Activated CD8-positive, alpha-beta T cell treated with anti-CD3 and anti-CD28 coated beads for 36 hours (primary cell): ENCODE data around the gene FETUB. TPM values are rescaled to one million over a fixed set of nuclear protein-coding genes. Genes with fewer than 3 reads are reported as not detected.

Experiments
- ATAC-seq: fragments of 200-7000 bp; cut with Tn5 transposase; one replicate; pipeline ENCODE4 v1.10.0; 2021; ENCODE audit warnings: mild to moderate bottlenecking, moderate library complexity
- CTCF ChIA-PET: fragments of 350-600 bp; sonication (Branson Sonifier 250); formaldehyde crosslinking; loops from one replicate; lab custom pipeline; 2021; ENCODE audit warnings: antibody characterized with exemption; lab: Charles Lee
- POLR2A ChIA-PET: fragments of 350-600 bp; sonication (Branson Sonifier 250); formaldehyde crosslinking; loops from one replicate; lab custom pipeline; 2021; ENCODE audit warnings: antibody characterized with exemption; lab: Charles Lee
- DNase-seq: peaks from one replicate; pipeline ENCODE4 v3.0.0-alpha.2; 2020
- H3K27ac Mint-ChIP-seq: one replicate; pipeline ENCODE4 v1.8.0; 2021; ENCODE audit warnings: mild to moderate bottlenecking, mixed read lengths
- H3K27me3 Mint-ChIP-seq: one replicate; pipeline ENCODE4 v1.8.0; 2021; ENCODE audit warnings: mixed read lengths
- H3K36me3 Mint-ChIP-seq: one replicate; pipeline ENCODE4 v1.8.0; 2021; ENCODE audit warnings: low read depth, mixed read lengths
- H3K4me1 Mint-ChIP-seq: one replicate; pipeline ENCODE4 v1.8.0; 2021; ENCODE audit warnings: low read depth, mixed read lengths
- H3K4me3 Mint-ChIP-seq: one replicate; pipeline ENCODE4 v1.8.0; 2021; ENCODE audit warnings: mild to moderate bottlenecking, moderate library complexity, mixed read lengths
- H3K9me3 Mint-ChIP-seq: one replicate; pipeline ENCODE4 v1.8.0; 2021; ENCODE audit warnings: mixed read lengths
- intact Hi-C: fragments of 100-400 bp; cut with micrococcal nuclease; formaldehyde crosslinking; loops from one replicate; pipeline ENCODE4 v1.10.0; 2022
- total RNA-seq, 2 experiments: library from RNA; stranded (reverse); gene quantifications; one replicate each; pipeline ENCODE4 v1.2.3, GENCODE V29; 2021
- TF ChIP-seq, protein P1 (sequence below): fragments of 200-600 bp; IDR thresholded peaks from one replicate; pipeline ENCODE4 v1.8.0; 2022; ENCODE audit warnings: antibody characterized with exemption, mild to moderate bottlenecking

The FETUB gene
- not detected for total RNA-seq

DNA sequence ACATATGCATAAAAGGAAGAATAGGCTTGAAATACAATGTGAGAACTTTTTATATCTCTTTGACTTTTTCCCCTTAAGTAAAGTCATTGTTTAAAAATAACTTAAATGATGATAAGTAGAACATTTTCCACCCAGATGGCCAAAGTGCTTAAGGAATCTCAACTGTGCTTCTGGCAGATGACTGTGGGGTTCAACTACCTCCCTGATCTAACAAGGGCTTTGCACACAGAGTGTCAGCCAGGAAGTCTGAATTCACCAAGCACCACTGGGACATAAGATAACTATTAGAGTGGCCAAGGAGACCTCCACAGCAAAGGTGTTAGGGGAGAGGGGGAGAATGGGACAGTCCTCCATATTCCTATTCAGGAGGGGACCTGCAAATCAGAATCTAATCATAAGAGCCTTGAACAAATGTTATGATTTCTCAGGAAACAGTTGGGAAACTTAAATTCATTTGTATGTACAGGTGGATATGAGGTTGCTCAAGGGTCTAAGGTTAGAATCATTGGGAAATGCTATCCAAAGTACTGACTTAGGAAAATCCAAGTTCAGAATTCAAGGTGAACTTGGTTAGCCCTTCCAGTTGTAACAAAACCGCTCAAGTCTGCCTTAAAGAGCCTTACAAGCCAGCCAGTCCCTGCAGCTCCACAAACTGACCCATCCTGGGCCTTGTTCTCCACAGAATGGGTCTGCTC, at the start of gene FETUB:
Gene FETUB, plus strand, starts transcription at position 622 of the 695 bp plus-strand sequence. Its CDS starts 62 bp downstream, at position 684.
- DNase-seq (no peak), ATAC-seq (no peak)
- CTCF ChIA-PET, result interaction anchor here (12.7 kb wide), 1 partner anchor 24 kb away, joined by 103 read pairs; the partner anchor contains the start of gene AHSG
- H3K27me3 Mint-ChIP-seq, result peaks cover 18% of the 10 kb centered on the region
- no peak within 1 kb of the TSS for H3K27ac Mint-ChIP-seq
- intact Hi-C loops, result no loop called here
- no peaks in the 10 kb centered on the region for H3K36me3 Mint-ChIP-seq
- no peak within 1 kb of the TSS for H3K4me3 Mint-ChIP-seq
- no peaks in the 10 kb centered on the region for H3K9me3 Mint-ChIP-seq
- TF ChIP-seq, protein P1, sequence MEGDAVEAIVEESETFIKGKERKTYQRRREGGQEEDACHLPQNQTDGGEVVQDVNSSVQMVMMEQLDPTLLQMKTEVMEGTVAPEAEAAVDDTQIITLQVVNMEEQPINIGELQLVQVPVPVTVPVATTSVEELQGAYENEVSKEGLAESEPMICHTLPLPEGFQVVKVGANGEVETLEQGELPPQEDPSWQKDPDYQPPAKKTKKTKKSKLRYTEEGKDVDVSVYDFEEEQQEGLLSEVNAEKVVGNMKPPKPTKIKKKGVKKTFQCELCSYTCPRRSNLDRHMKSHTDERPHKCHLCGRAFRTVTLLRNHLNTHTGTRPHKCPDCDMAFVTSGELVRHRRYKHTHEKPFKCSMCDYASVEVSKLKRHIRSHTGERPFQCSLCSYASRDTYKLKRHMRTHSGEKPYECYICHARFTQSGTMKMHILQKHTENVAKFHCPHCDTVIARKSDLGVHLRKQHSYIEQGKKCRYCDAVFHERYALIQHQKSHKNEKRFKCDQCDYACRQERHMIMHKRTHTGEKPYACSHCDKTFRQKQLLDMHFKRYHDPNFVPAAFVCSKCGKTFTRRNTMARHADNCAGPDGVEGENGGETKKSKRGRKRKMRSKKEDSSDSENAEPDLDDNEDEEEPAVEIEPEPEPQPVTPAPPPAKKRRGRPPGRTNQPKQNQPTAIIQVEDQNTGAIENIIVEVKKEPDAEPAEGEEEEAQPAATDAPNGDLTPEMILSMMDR, result no peak
- H3K4me1 Mint-ChIP-seq, result peaks cover 25% of the 10 kb centered on the region
- POLR2A ChIA-PET, result interaction anchor here (1.2 kb wide), 1 partner anchor 15 kb away, joined by 3 read pairs; no protein-coding TSS in a partner anchor

DNA sequence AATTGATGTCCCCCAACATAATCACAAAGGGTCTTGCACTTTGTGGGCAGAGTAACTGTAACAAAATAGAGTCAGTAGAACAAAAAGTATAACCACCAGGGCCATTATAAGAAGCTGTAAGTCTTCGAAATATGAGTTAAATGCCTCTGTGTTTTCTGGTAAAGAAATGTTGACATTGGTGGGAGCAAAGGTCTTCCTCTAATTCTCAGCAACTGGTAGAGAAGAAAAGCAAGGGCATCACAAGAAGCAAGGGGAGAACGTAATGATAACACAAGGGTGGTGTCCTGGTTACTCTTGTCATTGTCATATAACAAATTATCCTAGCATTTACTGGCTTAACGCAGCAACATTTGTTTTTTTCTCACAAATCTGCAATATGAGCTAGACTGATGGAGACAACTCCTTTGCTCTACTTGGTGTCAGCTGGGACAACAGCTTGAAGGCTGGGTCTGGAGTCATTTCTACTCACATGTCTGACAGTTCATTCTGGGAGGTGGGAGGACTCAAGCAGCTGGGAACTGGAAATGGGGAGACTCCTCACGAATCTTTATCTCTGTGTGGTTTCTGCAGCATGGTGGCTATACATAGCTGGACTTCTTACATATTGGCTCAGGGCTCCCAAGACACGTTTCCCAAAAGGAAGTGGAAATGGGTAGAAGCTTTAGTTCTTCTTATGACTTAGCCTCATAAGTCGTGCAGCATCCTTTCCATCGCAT, 49.5 kb upstream of the FETUB start:
- TF ChIP-seq, protein P1, result no peak
- CTCF ChIA-PET, result interaction anchor here (1.0 to 17.4 kb wide), 6 partner anchors 17 to 522 kb away, joined by 3 to 185 read pairs (median 4); no protein-coding TSS in a partner anchor
- Mint-ChIP-seq H3K36me3 (peaks cover 2% of the 10 kb centered on the region), H3K27me3 (no peaks in the 10 kb centered on the region), H3K27ac (no peak overlapping the region), H3K4me1 (peaks cover 20% of the 10 kb centered on the region), H3K9me3 (no peaks in the 10 kb centered on the region), H3K4me3 (no peak overlapping the region)
- intact Hi-C loops, result no loop called here
- DNase-seq (no peak), ATAC-seq (no peak)
- POLR2A ChIA-PET, result interaction anchor here (0.6 to 1.1 kb wide), 7 partner anchors 18 to 931 kb away, joined by 3 to 4 read pairs (median 3); partner anchors contain the start of genes DNAJB11 and EIF4A2

DNA sequence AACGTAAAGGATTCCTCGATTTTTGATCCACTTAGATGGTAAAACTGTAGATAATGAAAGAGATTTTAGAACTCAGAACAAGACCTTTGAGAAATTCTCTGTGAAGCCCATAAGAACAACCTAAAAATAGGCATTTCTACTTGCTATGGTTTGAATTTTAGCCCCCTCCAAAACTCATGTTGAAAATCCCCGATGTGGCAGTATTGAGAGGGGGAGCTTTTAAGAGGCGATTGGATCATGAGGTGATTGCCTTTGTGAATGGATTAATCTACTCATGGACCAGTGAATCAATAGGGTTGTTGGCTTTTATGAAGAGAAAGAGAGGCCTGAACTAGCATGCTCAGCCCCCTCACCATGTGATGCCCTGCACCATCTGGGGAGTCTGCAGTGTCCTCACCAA, 47.5 kb upstream of the FETUB start:
- H3K27ac Mint-ChIP-seq, result no peak overlapping the region
- H3K36me3 Mint-ChIP-seq, result no peaks in the 10 kb centered on the region
- H3K9me3 Mint-ChIP-seq, result no peaks in the 10 kb centered on the region
- ATAC-seq (no peak), DNase-seq (no peak)
- ChIA-PET POLR2A (interaction anchor here (1.3 kb wide), 1 partner anchor 16 kb away, joined by 3 read pairs; no protein-coding TSS in a partner anchor), CTCF (interaction anchor here (0.6 to 17.4 kb wide), 4 partner anchors 10 to 69 kb away, joined by 3 to 185 read pairs (median 3); no protein-coding TSS in a partner anchor)
- H3K27me3 Mint-ChIP-seq, result no peaks in the 10 kb centered on the region
- TF ChIP-seq, protein P1, result no peak
- peaks cover 20% of the 10 kb centered on the region for H3K4me1 Mint-ChIP-seq
- no peak overlapping the region for H3K4me3 Mint-ChIP-seq
- intact Hi-C loops, result no loop called here

DNA sequence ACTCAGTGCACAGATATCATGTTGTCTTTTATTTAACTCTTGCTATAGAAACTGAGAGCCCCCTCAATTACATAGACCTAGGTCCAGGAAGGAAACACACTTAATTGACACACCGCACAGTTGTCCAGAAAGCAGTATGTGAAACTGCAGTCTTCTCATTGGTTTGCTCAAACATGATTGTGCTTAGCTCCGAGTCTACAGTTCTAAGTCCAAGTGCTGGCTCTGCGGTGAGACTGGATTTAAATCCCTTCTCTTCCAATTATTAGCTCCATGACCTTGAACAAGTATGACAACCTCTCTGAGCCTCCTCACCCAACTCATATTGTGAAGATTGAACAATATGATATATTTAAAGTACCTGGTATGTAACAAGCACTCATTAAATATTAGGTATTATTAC, 46.3 kb upstream of the FETUB start:
- TF ChIP-seq, protein P1, result no peak
- H3K36me3 Mint-ChIP-seq, result no peaks in the 10 kb centered on the region
- intact Hi-C loops, result no loop called here
- H3K27me3 Mint-ChIP-seq, result peaks cover 2% of the 10 kb centered on the region
- POLR2A ChIA-PET, result no interaction called here
- H3K4me1 Mint-ChIP-seq, result peaks cover 14% of the 10 kb centered on the region
- no peaks in the 10 kb centered on the region for H3K9me3 Mint-ChIP-seq
- no peak for ATAC-seq
- CTCF ChIA-PET, result interaction anchor here (2.3 to 17.4 kb wide), 2 partner anchors 8 to 22 kb away, joined by 6 to 185 read pairs; no protein-coding TSS in a partner anchor
- H3K4me3 Mint-ChIP-seq, result no peak overlapping the region
- H3K27ac Mint-ChIP-seq, result no peak overlapping the region
- DNase-seq, result no peak
